SJCRH30 (cell line): Measurements from ENCODE around the gene GSTM5. TPM values are rescaled to one million over a fixed set of nuclear protein-coding genes. Genes with fewer than 3 reads are reported as not detected.

ENCODE experiments used
- total RNA-seq: library from RNA; depleted of rRNA; stranded (reverse); fragments of >200 nt; shearing (Covaris generic); gene quantifications from 2 replicates; pipeline ENCODE4 v1.2.3, GENCODE V29; 2014; rRNA removed

GSTM5 gene
- total RNA-seq, 1 experiment from 2014 or later = 0.02 TPM

Other genes starting within 250 kb of the GSTM5 start
- gene SYPL2, start 245.7 kb upstream of the GSTM5 start, total RNA-seq = 0.65 and 0.86 TPM in 2 replicates
- 7.0 and 9.1 TPM in 2 replicates for gene ATXN7L2, start 228.3 kb upstream of the GSTM5 start, total RNA-seq
- gene CYB561D1, start 218.2 kb upstream of the GSTM5 start, total RNA-seq = 8.4 and 9.7 TPM in 2 replicates
- gene AMIGO1, start 202.5 kb upstream of the GSTM5 start, total RNA-seq = 0.58 and 0.59 TPM in 2 replicates
- gene GPR61, start 172.4 kb upstream of the GSTM5 start, total RNA-seq = 0.20 and 0.57 TPM in 2 replicates
- 12.2 and 13.4 TPM in 2 replicates for gene GNAI3, start 163.6 kb upstream of the GSTM5 start, total RNA-seq
- 0.08 and 0.24 TPM in 2 replicates for gene GNAT2, start 92.6 kb upstream of the GSTM5 start, total RNA-seq
- 37.0 and 42.6 TPM in 2 replicates for gene AMPD2, start 92.4 kb upstream of the GSTM5 start, total RNA-seq
- 2.5 and 3.0 TPM in 2 replicates for gene GSTM4, start 56.2 kb upstream of the GSTM5 start, total RNA-seq
- gene GSTM2, start 44.2 kb upstream of the GSTM5 start, total RNA-seq = 3.4 and 5.9 TPM in 2 replicates
- not detected in 2 replicates for gene GSTM1, start 24.4 kb upstream of the GSTM5 start, total RNA-seq
- 31.4 and 32.1 TPM in 2 replicates for gene GSTM3, start 28.8 kb downstream of the GSTM5 start, total RNA-seq
- gene EPS8L3, start 51.7 kb downstream of the GSTM5 start, total RNA-seq = not detected in 2 replicates
- 0.58 and 0.77 TPM in 2 replicates for gene CSF1, start 198.6 kb downstream of the GSTM5 start, total RNA-seq